Glutamatergic neuron (in vitro differentiated cells): ENCODE measurements around the gene CUEDC2. TPM values are rescaled to one million over a fixed set of nuclear protein-coding genes. Genes with fewer than 3 reads are reported as not detected.
A peak's percentile ranks its signal among the peaks of the same experiment; 100 is the strongest.

Experiments used
- DNase-seq: peaks from one replicate; pipeline ENCODE4 v3.0.0; 2022
- H3K27ac Mint-ChIP-seq: one replicate; pipeline ENCODE4 v1.8.0; 2020; ENCODE audit warnings: mild to moderate bottlenecking, mixed read lengths, inconsistent platforms; ENCODE audit not compliant: unreplicated experiment
- H3K27me3 Mint-ChIP-seq: one replicate; pipeline ENCODE4 v1.8.0; 2020; ENCODE audit warnings: mild to moderate bottlenecking, moderate library complexity, mixed read lengths, inconsistent platforms; ENCODE audit not compliant: unreplicated experiment
- H3K36me3 Mint-ChIP-seq: one replicate; pipeline ENCODE4 v1.8.0; 2020; ENCODE audit warnings: mild to moderate bottlenecking, mixed read lengths, inconsistent platforms; ENCODE audit not compliant: unreplicated experiment
- H3K4me1 Mint-ChIP-seq: one replicate; pipeline ENCODE4 v1.8.0; 2020; ENCODE audit warnings: mild to moderate bottlenecking, low read depth, mixed read lengths, inconsistent platforms; ENCODE audit not compliant: unreplicated experiment
- H3K4me3 Mint-ChIP-seq: one replicate; pipeline ENCODE4 v1.8.0; 2020; ENCODE audit warnings: mild to moderate bottlenecking, mixed read lengths, inconsistent platforms; ENCODE audit not compliant: unreplicated experiment
- H3K9me3 Mint-ChIP-seq: one replicate; pipeline ENCODE4 v1.8.0; 2020; ENCODE audit warnings: mild to moderate bottlenecking, moderate library complexity, mixed read lengths, inconsistent platforms; ENCODE audit not compliant: unreplicated experiment
- CTCF ChIP-seq: fragments of 200-600 bp; sonication (generic); IDR thresholded peaks from one replicate; pipeline ENCODE4 v1.5.0; 2021; ENCODE audit not compliant: partially characterized antibody, unreplicated experiment
- total RNA-seq: library from RNA; stranded (reverse); fragmentation: NEBNext Ultra II Directional; extraction: Animal tissue kit (Norgen Biotek cat#: 25700); gene quantifications from one replicate; pipeline ENCODE4 v1.2.1, GENCODE V29; 2021; ENCODE audit not compliant: unreplicated experiment

The CUEDC2 gene
- total RNA-seq, 1 donor from 2014 or later: 104 TPM

GRCh38 chr10:102393411-102394078 is 38.8 kb downstream of the CUEDC2 start:
- DNase-seq: no peak
- peak overlapping the region; percentile 83 for H3K4me3 Mint-ChIP-seq
- no peaks in the 10 kb centered on the region for H3K36me3 Mint-ChIP-seq
- H3K9me3 Mint-ChIP-seq: peaks cover 4% of the 10 kb centered on the region
- peaks cover 11% of the 10 kb centered on the region for H3K27me3 Mint-ChIP-seq
- no peak overlapping the region for H3K27ac Mint-ChIP-seq
- peaks cover 14% of the 10 kb centered on the region for H3K4me1 Mint-ChIP-seq
- TF ChIP-seq CTCF: no peak

GRCh38 chr10:102392306-102392705 is 40.1 kb downstream of the CUEDC2 start:
- Mint-ChIP-seq H3K27me3 (peaks cover 7% of the 10 kb centered on the region), H3K27ac (peak overlapping the region; percentile 66), H3K36me3 (no peaks in the 10 kb centered on the region), H3K4me3 (peak overlapping the region; percentile 71), H3K4me1 (peaks cover 14% of the 10 kb centered on the region), H3K9me3 (no peaks in the 10 kb centered on the region)
- no peak for TF ChIP-seq CTCF
- no peak for DNase-seq

GRCh38 chr10:102389894-102390293 is 42.5 kb downstream of the CUEDC2 start:
- no peaks in the 10 kb centered on the region for H3K9me3 Mint-ChIP-seq
- no peak overlapping the region for H3K27ac Mint-ChIP-seq
- TF ChIP-seq CTCF: no peak
- H3K4me3 Mint-ChIP-seq: no peak overlapping the region
- H3K36me3 Mint-ChIP-seq: no peaks in the 10 kb centered on the region
- DNase-seq: no peak
- peaks cover 14% of the 10 kb centered on the region for H3K4me1 Mint-ChIP-seq
- H3K27me3 Mint-ChIP-seq: peaks cover 3% of the 10 kb centered on the region

- Mint-ChIP-seq H3K9me3 (no peaks in the 10 kb centered on the region), H3K36me3 (no peaks in the 10 kb centered on the region), H3K27me3 (peaks cover 2% of the 10 kb centered on the region), H3K4me3 (no peak overlapping the region), H3K27ac (no peak overlapping the region), H3K4me1 (no peaks in the 10 kb centered on the region)
- TF ChIP-seq CTCF: no peak
- DNase-seq: no peak
Observed at GRCh38 chr10:102384606-102385429, 47.6 kb downstream of the CUEDC2 start.

GRCh38 chr10:102384053-102384452 is 48.3 kb downstream of the CUEDC2 start:
- Mint-ChIP-seq H3K27ac (no peak overlapping the region), H3K4me1 (no peaks in the 10 kb centered on the region), H3K4me3 (no peak overlapping the region), H3K36me3 (no peaks in the 10 kb centered on the region), H3K27me3 (peaks cover 2% of the 10 kb centered on the region), H3K9me3 (no peaks in the 10 kb centered on the region)
- TF ChIP-seq CTCF: no peak
- no peak for DNase-seq
